ENCODE measurements around the gene ZMPSTE24.

GRCh38 chr1:40257313-40257687 lies 736 bp upstream of the ZMPSTE24 start:
- TF ChIP-seq CTCF (IDR thresholded peaks at IDR 0.05) (no peak), POLR2A (IDR thresholded peaks at IDR 0.05) (no peak)

Measured in adrenal gland (tissue), 5 donors.